ENCODE data around the gene CYSRT1. TPM values are rescaled to one million over a fixed set of nuclear protein-coding genes. Genes with fewer than 3 reads are reported as not detected.
A peak's percentile ranks its signal among the peaks of the same experiment; 100 is the strongest.

CYSRT1 gene
- total RNA-seq, 2 experiments from 2014 or later, result 1.7 to 2.9 TPM

DNA sequence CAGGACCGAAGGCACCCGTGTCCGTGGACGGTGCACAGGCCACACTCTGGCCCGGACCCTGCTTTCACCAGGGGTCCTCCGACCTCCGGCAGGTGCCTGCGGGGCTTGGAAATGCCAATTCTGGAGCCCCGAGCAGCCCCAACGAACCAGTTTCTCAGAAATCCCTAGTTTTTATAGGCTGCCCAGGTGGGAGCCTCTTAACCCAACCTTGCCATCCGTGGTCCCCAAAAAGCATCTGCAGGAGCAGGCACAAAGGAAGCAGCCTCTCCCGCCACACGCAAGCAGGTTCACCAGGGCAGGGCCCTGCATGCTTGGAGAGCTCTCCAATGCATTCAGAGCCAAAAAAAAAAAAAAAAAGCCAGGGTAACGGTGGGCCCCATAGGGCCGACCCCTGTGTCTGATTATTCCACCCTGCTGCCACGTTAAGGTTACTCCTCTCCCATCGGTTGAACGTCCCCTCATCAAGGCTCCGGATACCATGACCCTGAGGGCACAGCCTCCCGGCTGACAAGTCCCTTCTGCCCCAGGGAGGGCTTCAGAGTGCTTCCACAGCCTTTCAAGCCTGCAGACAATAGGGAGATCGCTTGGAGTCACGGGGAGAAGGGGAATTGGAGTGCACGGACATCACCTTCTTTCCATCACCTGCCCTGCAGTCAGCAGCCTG, 23.6 kb upstream of the CYSRT1 start:
- H3K36me3 ChIP-seq (ENCODE audit: insufficient read depth, low read length), result peaks cover 4% of the 10 kb centered on the region; the same call in 1 of the 2 replicates
- ChIA-PET POLR2A (interaction anchor here (0.6 to 2.5 kb wide), 7 partner anchors 12 to 401 kb away, joined by 3 to 16 read pairs (median 4); partner anchors contain the start of genes ANAPC2, MAN1B1, SSNA1 and TUBB4B), CTCF (ENCODE audit: unreplicated experiment) (interaction anchor here (0.6 kb wide), 1 partner anchor 13 kb away, joined by 3 read pairs; the partner anchor contains the start of gene ANAPC2)
- peak overlapping the region; percentile 97 for H3K4me2 ChIP-seq (ENCODE audit: low read length)
- no TSS peak for BruUV-seq (replicated peaks)
- intact Hi-C loops (cut with micrococcal nuclease; ENCODE audit: unreplicated experiment), result loop anchor here (2.0 kb wide), 3 partner anchors 21 to 75 kb away; partner anchors contain the start of gene RNF208
- H4K20me1 ChIP-seq (ENCODE audit: insufficient read depth, low read length), result peaks cover 13% of the 10 kb centered on the region; the same call in 1 of the 2 replicates
- H3K4me1 ChIP-seq (ENCODE audit: insufficient read depth, low read length, poor library complexity, severe bottlenecking), result peaks cover 35% of the 10 kb centered on the region
- no peak for TF ChIP-seq EZH2phosphoT487 (IDR thresholded peaks at IDR 0.05; ENCODE audit: borderline replicate concordance, low read depth, low read length)
- TF ChIP-seq, protein P1, sequence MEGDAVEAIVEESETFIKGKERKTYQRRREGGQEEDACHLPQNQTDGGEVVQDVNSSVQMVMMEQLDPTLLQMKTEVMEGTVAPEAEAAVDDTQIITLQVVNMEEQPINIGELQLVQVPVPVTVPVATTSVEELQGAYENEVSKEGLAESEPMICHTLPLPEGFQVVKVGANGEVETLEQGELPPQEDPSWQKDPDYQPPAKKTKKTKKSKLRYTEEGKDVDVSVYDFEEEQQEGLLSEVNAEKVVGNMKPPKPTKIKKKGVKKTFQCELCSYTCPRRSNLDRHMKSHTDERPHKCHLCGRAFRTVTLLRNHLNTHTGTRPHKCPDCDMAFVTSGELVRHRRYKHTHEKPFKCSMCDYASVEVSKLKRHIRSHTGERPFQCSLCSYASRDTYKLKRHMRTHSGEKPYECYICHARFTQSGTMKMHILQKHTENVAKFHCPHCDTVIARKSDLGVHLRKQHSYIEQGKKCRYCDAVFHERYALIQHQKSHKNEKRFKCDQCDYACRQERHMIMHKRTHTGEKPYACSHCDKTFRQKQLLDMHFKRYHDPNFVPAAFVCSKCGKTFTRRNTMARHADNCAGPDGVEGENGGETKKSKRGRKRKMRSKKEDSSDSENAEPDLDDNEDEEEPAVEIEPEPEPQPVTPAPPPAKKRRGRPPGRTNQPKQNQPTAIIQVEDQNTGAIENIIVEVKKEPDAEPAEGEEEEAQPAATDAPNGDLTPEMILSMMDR (conservative IDR thresholded peaks at IDR 0.05; ENCODE audit: low read length), result no peak
- DNase-seq (ENCODE audit: low spot score), result no peak
- no peaks in the 10 kb centered on the region for H3K9me3 ChIP-seq (ENCODE audit: low read length)
- peaks cover 49% of the 10 kb centered on the region for H3K79me2 ChIP-seq (ENCODE audit: insufficient read depth, low read depth, low read length)
- H3K9me2 ChIP-seq (ENCODE audit: insufficient read depth, low read length), result no peaks in the 10 kb centered on the region
- peak overlapping the region; percentile 76 for H3K4me3 ChIP-seq (ENCODE audit: low read depth, low read length, poor library complexity, severe bottlenecking)
- peak overlapping the region; percentile 49 for H3K27ac ChIP-seq (ENCODE audit: low read depth, low read length, poor library complexity, severe bottlenecking)
- no peak overlapping the region for H2AFZ ChIP-seq (ENCODE audit: low read length)

DNA sequence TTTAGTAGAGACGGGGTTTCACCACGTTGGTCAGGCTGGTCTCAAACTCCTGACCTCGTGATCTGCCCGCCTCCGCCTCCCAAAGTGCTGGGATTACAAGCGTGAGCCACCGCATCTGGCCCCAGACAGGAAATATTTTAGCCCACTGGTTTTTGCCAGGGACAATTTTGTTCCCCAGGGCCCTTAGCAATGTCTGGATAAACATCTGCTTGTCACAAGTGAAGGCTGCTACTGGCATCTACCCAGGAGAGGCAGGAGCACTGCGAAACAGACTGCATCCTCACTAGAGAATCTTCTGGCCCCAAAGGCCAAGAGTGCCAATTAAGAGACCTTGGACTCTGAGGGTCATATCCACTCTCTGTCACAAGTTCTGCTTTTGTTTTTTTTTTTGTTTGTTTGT, 22.0 kb upstream of the CYSRT1 start:
- Histone ChIP-seq H3K27ac (ENCODE audit: low read depth, low read length, poor library complexity, severe bottlenecking) (peak overlapping the region; percentile 17), H3K9me3 (ENCODE audit: low read length) (no peaks in the 10 kb centered on the region), H2AFZ (ENCODE audit: low read length) (no peak overlapping the region), H3K4me2 (ENCODE audit: low read length) (peak overlapping the region; percentile 97), H3K36me3 (ENCODE audit: insufficient read depth, low read length) (peaks cover 12% of the 10 kb centered on the region; the same call in 1 of the 2 replicates), H3K4me3 (ENCODE audit: low read depth, low read length, poor library complexity, severe bottlenecking) (peak overlapping the region; percentile 76), H3K4me1 (ENCODE audit: insufficient read depth, low read length, poor library complexity, severe bottlenecking) (peaks cover 44% of the 10 kb centered on the region), H3K9me2 (ENCODE audit: insufficient read depth, low read length) (no peaks in the 10 kb centered on the region), H3K79me2 (ENCODE audit: insufficient read depth, low read depth, low read length) (peaks cover 62% of the 10 kb centered on the region), H4K20me1 (ENCODE audit: insufficient read depth, low read length) (peaks cover 14% of the 10 kb centered on the region; the same call in 1 of the 2 replicates)
- POLR2A ChIA-PET, result interaction anchor here (0.5 to 1.1 kb wide), 3 partner anchors 16 to 663 kb away, joined by 3 to 6 read pairs (median 5); no protein-coding TSS in a partner anchor
- intact Hi-C loops (cut with micrococcal nuclease; ENCODE audit: unreplicated experiment), result loop anchor here (1.0 kb wide), 1 partner anchor 85 kb away; no protein-coding TSS in a partner anchor
- no TSS peak for BruUV-seq (replicated peaks)
- no peak for TF ChIP-seq EZH2phosphoT487 (IDR thresholded peaks at IDR 0.05; ENCODE audit: borderline replicate concordance, low read depth, low read length)
- TF ChIP-seq, protein P1 (conservative IDR thresholded peaks at IDR 0.05; ENCODE audit: low read length), result no peak
- no peak for DNase-seq (ENCODE audit: low spot score)
- CTCF ChIA-PET (ENCODE audit: unreplicated experiment), result no interaction called here

DNA sequence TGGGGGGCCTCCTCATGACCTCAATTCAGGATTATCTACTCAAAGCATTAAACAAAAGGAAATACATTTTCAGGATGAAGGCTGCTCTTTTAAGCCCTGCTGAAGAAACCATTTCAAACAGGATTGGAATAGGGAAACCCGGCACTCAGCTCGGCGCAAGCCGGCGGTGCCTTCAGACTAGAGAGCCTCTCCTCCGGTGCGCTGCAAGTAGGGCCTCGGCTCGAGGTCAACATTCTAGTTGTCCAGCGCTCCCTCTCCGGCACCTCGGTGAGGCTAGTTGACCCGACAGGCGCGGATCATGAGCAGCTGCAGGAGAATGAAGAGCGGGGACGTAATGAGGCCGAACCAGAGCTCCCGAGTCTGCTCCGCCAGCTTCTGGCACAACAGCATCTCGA, 20.2 kb upstream of the CYSRT1 start:
- no peak for DNase-seq (ENCODE audit: low spot score)
- peaks cover 44% of the 10 kb centered on the region for H3K4me1 ChIP-seq (ENCODE audit: insufficient read depth, low read length, poor library complexity, severe bottlenecking)
- H3K27ac ChIP-seq (ENCODE audit: low read depth, low read length, poor library complexity, severe bottlenecking), result peak overlapping the region; percentile 57
- H3K4me2 ChIP-seq (ENCODE audit: low read length), result peak overlapping the region; percentile 97
- H2AFZ ChIP-seq (ENCODE audit: low read length), result no peak overlapping the region
- H3K9me3 ChIP-seq (ENCODE audit: low read length), result no peaks in the 10 kb centered on the region
- no TSS peak for BruUV-seq (replicated peaks)
- no peaks in the 10 kb centered on the region for H3K9me2 ChIP-seq (ENCODE audit: insufficient read depth, low read length)
- peak overlapping the region; percentile 92 for H3K4me3 ChIP-seq (ENCODE audit: low read depth, low read length, poor library complexity, severe bottlenecking)
- intact Hi-C loops (cut with micrococcal nuclease; ENCODE audit: unreplicated experiment), result no loop called here
- peaks cover 23% of the 10 kb centered on the region for H3K36me3 ChIP-seq (ENCODE audit: insufficient read depth, low read length)
- peaks cover 14% of the 10 kb centered on the region; the same call in 1 of the 2 replicates for H4K20me1 ChIP-seq (ENCODE audit: insufficient read depth, low read length)
- ChIA-PET CTCF (ENCODE audit: unreplicated experiment) (no interaction called here), POLR2A (interaction anchor here (0.9 to 1.5 kb wide), 5 partner anchors 11 to 73 kb away, joined by 3 to 4 read pairs (median 4); partner anchors contain the start of gene RNF208)
- H3K79me2 ChIP-seq (ENCODE audit: insufficient read depth, low read depth, low read length), result peaks cover 62% of the 10 kb centered on the region
- TF ChIP-seq EZH2phosphoT487 (IDR thresholded peaks at IDR 0.05; ENCODE audit: borderline replicate concordance, low read depth, low read length), result no peak
- TF ChIP-seq, protein P1 (conservative IDR thresholded peaks at IDR 0.05; ENCODE audit: low read length), result no peak

Data from OCI-LY7 (cell line).